Islet precursor cell (in vitro differentiated cells): Measurements from ENCODE around the gene CREG2.

Experiments
- DNase-seq: peaks from one replicate; pipeline ENCODE4 v3.0.0-alpha.2; 2018

CREG2 gene

DNA sequence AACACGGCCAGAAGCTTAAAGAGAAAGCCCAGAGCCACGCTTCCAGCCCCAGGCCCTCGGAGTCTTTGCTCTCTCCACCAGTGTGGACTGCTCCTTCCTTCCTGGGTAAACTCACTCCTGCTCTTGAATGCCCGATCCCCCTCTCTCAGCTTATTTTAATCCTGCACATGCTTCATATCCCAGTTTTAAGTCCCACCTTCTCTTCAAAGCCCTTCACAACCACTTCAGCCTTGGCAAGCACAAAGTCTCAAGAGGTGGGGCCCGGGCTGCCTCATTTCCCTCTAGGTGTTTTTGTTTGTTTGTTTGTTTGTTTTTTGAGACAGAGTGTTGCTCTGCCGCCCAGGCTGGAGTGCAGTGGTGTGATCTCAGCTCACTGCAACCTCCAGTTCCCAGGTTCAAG, 21.6 kb upstream of the CREG2 start:
- no peak for DNase-seq

GRCh38 chr2:101405351-101405899, 18.1 kb upstream of the CREG2 start:
- DNase-seq = no peak

DNA sequence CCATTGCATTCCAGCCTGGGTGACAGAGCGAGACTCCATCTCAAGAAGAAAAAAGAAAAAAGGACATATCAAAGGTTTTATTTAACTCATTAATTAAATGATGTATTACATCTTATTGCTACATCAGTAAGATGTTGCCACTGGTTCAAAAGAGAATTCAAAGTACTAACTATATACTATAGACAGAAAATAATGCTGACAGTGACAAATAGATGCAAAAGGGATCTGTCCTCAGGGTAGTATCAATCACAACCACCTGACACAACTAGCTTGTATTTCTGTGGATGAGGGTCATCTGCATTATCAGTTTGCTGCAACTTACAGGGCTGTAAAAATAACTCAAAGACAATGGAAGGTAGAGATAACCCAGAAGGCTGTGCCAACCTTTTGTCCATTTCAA, 16.4 kb upstream of the CREG2 start:
- no peak for DNase-seq

- no peak for DNase-seq
Observed at GRCh38 chr2:101402630-101403029, 15.3 kb upstream of the CREG2 start.

DNA sequence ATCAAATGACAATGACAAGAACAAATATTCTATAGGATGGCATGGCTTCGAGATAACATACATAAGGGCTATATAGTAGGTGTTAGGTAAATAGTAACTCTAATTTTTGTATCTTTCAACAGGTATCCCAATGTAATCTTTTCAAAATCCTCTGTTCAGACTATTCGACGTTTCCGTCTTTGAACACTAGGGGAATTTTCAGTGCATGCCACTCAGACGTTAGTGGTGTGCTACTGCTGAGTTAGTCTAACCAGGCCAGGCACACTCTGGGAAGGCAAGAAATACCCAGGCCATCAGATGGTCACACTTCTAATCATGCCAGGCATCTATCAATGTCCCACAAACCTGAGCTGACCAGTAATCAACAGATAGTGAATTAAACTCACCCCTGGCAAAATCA, 14.6 kb upstream of the CREG2 start:
- DNase-seq = no peak

DNA sequence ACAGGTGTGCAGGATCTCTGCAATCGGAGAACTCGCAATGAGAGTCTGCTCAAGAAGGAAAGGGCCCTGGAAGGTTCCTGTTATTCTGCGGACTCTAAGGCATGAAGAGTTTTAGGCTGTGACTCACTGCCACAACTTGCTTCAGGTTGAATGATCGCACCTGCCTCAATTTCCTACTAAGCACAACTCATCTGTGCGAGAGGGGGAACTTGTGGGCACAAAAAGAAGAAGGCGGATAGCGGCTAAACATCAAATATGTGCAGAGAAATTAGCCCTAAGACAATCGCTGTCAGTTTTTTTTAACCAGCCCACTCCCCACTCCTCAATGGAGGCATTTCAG, 14.0 kb upstream of the CREG2 start:
- DNase-seq = no peak

GRCh38 chr2:101400506-101401325, 13.4 kb upstream of the CREG2 start:
- no peak for DNase-seq

DNA sequence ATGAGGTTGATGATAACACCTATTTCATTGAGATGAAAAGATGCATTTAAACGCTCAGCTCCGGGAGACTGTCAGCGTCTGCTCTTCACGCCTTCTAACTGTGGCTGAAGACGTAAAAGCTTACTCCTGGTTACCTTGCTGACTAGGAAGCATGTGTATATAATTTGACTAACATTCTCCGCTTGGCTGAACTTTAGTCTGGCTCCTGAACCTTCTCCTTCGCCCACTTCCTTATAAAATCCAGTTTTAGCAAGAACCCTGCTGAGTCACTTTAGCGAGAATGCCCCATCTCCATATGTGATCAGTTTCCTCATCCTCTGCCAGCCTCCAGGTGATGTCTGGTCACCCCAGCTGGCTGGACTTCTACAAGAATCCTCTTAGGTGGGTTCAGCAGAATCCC, 12.7 kb upstream of the CREG2 start:
- no peak for DNase-seq

GRCh38 chr2:101399021-101399799, 11.9 kb upstream of the CREG2 start:
- DNase-seq = no peak

DNA sequence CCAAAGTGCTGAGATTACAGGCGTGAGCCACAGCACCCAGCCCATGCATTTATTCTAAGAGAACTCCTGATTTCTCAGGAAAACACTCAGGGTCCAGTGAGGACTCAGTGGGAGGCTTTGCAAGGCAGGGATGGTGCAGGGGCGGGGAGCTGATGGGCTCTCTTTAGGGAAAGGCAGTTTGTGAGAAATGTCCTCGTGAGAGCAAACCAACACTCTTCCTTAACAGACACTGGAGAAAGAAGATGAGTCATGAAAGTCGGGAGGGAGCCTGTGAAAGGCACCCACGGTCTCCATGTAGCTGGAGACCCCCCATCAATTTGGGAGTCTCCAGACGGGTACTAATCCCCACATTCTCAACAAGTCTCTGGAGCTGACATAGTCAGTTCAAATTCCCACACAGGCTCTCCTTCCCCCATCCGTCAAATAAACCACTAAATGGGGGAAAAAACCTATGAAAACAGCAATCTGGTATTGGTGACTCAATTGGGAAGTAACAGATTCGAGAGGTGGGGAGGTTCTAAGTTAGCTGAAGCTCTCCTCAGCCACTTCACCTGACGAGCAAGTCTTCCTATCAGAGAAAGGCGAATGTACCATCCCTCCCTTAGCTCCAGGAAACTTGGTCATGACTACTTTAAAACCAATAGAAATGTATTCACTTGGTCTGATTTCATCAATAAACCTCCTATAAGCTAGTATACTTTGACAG, 11.0 kb upstream of the CREG2 start:
- no peak for DNase-seq

DNA sequence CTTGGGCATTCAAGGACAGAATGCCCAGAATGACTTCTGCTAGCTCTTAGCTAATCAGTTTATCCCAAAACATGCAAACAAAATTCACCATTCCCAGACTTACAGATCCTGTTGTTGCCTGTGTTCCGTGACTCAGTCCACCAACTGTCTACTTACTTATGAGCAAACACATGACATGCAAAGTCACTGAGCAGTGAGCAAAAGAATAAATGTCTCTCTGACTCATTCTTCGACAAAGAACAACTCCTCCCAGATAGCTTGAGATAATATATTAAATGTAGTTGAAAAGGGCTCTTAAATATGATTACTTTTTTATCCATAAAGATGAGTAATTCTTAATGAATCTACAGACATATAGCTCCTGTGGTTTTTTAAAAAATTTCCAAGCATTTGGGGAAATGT, 9.0 kb upstream of the CREG2 start:
- DNase-seq = peak; percentile 37

DNA sequence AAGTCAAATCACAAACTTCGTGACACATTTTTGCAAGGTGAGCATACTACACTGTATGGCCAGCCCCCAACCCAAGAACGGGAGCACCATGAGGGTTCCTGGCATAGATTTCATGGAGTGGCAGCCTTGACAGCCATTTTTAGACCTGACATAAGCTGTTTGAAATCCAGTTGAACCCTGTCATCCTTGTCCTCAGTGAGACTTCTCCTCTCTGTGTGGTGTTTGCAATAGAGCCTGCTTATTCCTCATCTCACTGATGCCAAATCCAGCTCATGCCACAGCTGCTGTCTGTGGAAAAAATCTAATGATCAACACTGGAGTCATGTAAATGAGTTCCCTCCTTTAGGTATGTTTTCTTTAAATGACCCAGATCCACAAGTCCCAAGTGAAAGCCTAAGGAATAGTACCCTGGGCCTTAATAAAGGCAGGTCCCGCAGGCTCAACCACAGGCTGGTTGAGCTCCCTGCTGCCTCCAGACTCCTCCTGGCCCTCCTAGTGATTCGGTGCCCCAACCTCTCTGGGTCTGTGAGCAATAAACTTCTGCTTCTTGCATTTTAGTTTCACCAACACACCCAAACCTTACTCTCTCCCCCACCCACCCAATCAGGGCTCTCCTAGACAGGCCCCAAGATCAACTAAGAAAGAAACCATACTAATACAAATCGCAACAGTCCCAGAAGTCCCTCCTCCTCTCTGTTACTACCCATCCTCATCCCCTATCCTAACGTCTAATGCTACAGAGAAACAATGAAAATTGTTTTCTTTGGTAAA, 8.4 kb upstream of the CREG2 start:
- DNase-seq = peak; percentile 37

DNA sequence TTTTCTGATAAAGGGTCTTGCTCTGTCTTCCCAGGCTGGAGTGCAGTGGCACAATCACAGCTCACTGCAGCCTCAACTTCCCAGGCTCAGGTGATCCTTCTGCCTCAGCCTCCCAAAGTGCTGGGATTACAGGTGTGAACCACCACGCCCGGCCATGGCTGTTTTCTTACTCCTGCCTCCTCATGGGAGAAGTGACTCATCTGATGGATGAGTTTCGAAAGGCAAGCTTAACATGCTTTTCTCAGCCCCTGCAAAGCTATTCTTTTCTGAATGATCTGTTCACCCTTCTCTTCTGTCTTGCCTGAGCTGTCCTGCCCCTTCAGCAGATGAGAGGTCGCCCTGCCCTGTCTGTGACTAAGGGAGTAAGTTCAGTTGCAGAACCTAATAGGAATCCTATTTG, 929 bp upstream of the CREG2 start:
- DNase-seq = no peak

- no peak for DNase-seq
Observed at GRCh38 chr2:101386599-101387150, 628 bp downstream of the CREG2 start.

- no peak for DNase-seq
Observed at GRCh38 chr2:101383016-101383541, 4.2 kb downstream of the CREG2 start.

GRCh38 chr2:101382442-101382841, 4.9 kb downstream of the CREG2 start:
- DNase-seq = no peak

- DNase-seq = no peak
Observed at GRCh38 chr2:101380376-101380775, 6.9 kb downstream of the CREG2 start.

- no peak for DNase-seq
Observed at GRCh38 chr2:101379091-101379490, 8.2 kb downstream of the CREG2 start.

- DNase-seq = no peak
Observed at GRCh38 chr2:101375653-101376052, 11.7 kb downstream of the CREG2 start.

GRCh38 chr2:101374821-101375561, 12.3 kb downstream of the CREG2 start:
- no peak for DNase-seq

GRCh38 chr2:101372792-101373191, 14.5 kb downstream of the CREG2 start:
- DNase-seq = no peak
